Measurements from ENCODE around the gene SPATA13. TPM values are rescaled to one million over a fixed set of nuclear protein-coding genes. Genes with fewer than 3 reads are reported as not detected.
A peak's percentile ranks its signal among the peaks of the same experiment; 100 is the strongest.

The SPATA13 gene
- total RNA-seq, 1 donor from 2014 or later, result 11.4 TPM

DNA sequence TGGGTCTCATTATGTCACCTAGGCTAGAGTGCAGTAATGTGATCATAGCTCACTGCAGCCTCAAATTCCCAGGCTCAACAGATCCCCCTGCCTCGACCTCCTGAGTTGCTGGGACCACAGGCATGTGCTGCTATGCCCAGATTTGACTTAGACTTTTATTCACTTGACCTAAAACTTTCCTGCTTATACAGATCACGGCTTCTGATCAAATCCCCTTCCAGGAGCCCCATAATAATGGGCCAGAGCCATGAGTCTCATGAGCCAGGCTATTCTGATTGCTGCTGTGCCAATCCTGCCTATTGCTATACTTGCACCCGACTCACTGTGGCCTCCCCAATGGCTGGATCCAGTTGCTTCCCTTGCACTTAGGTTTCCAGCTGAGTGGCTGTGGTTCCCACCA is 190.9 kb downstream of the SPATA13 start:
- H3K4me3 Mint-ChIP-seq (ENCODE audit: unreplicated experiment), result no peak overlapping the region
- H3K4me1 Mint-ChIP-seq (ENCODE audit: unreplicated experiment), result no peaks in the 10 kb centered on the region
- H3K9me3 Mint-ChIP-seq (ENCODE audit: unreplicated experiment), result no peaks in the 10 kb centered on the region
- TF ChIP-seq, protein P1, sequence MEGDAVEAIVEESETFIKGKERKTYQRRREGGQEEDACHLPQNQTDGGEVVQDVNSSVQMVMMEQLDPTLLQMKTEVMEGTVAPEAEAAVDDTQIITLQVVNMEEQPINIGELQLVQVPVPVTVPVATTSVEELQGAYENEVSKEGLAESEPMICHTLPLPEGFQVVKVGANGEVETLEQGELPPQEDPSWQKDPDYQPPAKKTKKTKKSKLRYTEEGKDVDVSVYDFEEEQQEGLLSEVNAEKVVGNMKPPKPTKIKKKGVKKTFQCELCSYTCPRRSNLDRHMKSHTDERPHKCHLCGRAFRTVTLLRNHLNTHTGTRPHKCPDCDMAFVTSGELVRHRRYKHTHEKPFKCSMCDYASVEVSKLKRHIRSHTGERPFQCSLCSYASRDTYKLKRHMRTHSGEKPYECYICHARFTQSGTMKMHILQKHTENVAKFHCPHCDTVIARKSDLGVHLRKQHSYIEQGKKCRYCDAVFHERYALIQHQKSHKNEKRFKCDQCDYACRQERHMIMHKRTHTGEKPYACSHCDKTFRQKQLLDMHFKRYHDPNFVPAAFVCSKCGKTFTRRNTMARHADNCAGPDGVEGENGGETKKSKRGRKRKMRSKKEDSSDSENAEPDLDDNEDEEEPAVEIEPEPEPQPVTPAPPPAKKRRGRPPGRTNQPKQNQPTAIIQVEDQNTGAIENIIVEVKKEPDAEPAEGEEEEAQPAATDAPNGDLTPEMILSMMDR (IDR thresholded peaks at IDR 0.05; ENCODE audit: unreplicated experiment), result no peak
- no peak overlapping the region for H3K27ac Mint-ChIP-seq (ENCODE audit: unreplicated experiment)
- no peak for DNase-seq (ENCODE audit: low spot score)
- peaks cover 6% of the 10 kb centered on the region for H3K27me3 Mint-ChIP-seq (ENCODE audit: unreplicated experiment)
- no peaks in the 10 kb centered on the region for H3K36me3 Mint-ChIP-seq (ENCODE audit: low read depth, unreplicated experiment)

DNA sequence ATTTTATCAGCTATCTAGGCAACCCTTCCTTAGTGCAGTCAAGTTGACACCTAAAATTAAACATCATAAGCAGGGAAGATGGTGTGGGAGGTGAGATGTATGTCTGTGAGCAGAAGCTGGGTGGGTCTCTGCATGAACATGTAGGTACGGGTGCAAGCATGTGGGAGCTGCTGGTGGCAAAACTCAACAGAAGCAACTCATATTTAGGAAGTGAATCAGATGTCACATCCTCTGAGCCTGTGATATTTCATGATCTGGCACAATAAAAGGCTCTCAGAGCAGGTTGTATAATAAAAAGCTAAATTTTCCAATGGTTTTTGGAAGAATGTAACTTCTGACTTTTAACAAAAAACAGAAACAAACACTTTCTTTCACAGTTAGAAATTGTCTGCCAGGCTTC is 193.2 kb downstream of the SPATA13 start:
- Mint-ChIP-seq H3K9me3 (ENCODE audit: unreplicated experiment) (no peaks in the 10 kb centered on the region), H3K27ac (ENCODE audit: unreplicated experiment) (no peak overlapping the region), H3K4me3 (ENCODE audit: unreplicated experiment) (no peak overlapping the region), H3K36me3 (ENCODE audit: low read depth, unreplicated experiment) (no peaks in the 10 kb centered on the region), H3K27me3 (ENCODE audit: unreplicated experiment) (peaks cover 6% of the 10 kb centered on the region), H3K4me1 (ENCODE audit: unreplicated experiment) (no peaks in the 10 kb centered on the region)
- no peak for DNase-seq (ENCODE audit: low spot score)
- TF ChIP-seq, protein P1 (IDR thresholded peaks at IDR 0.05; ENCODE audit: unreplicated experiment), result no peak

DNA sequence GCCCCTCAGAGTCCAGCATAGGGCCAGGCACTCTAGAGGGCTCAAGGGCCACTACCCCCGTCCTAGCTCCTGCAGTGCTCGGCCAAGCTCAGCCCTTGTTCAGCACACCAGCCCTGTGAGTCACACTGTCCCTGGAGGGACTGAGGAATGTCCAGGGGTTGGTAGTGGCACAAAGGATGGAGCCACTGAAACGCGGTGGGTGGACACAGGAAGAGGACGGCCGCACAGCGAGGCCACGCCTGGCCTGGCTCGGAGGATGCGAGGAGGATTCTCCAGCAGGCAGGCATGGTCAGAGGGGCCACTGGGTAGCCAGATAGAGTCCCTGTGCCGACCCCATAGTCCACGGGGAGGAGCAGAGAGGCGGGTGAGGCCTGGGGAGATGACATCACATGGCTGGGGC is 194.6 kb downstream of the SPATA13 start:
- Mint-ChIP-seq H3K36me3 (ENCODE audit: low read depth, unreplicated experiment) (no peaks in the 10 kb centered on the region), H3K4me3 (ENCODE audit: unreplicated experiment) (no peak overlapping the region), H3K27ac (ENCODE audit: unreplicated experiment) (no peak overlapping the region), H3K9me3 (ENCODE audit: unreplicated experiment) (no peaks in the 10 kb centered on the region), H3K4me1 (ENCODE audit: unreplicated experiment) (no peaks in the 10 kb centered on the region), H3K27me3 (ENCODE audit: unreplicated experiment) (peaks cover 4% of the 10 kb centered on the region)
- DNase-seq (ENCODE audit: low spot score), result no peak
- TF ChIP-seq, protein P1 (IDR thresholded peaks at IDR 0.05; ENCODE audit: unreplicated experiment), result no peak

DNA sequence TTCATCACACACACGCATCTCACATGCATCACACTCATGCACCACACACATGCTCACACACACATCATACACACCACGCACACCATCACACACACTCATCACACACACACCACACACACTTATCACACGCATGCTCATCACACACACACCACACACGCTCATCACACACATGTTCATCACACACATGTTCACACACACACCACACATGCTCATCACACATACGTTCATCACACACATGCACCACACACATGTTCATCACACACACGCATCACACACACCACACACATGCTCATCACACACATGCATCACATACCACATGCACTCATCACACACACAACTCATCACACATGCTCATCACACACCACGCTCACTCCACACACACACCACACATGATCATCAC is 195.8 kb downstream of the SPATA13 start:
- Mint-ChIP-seq H3K4me3 (ENCODE audit: unreplicated experiment) (no peak overlapping the region), H3K4me1 (ENCODE audit: unreplicated experiment) (no peaks in the 10 kb centered on the region), H3K36me3 (ENCODE audit: low read depth, unreplicated experiment) (no peaks in the 10 kb centered on the region), H3K9me3 (ENCODE audit: unreplicated experiment) (no peaks in the 10 kb centered on the region), H3K27ac (ENCODE audit: unreplicated experiment) (no peak overlapping the region), H3K27me3 (ENCODE audit: unreplicated experiment) (peaks cover 4% of the 10 kb centered on the region)
- DNase-seq (ENCODE audit: low spot score), result no peak
- TF ChIP-seq, protein P1 (IDR thresholded peaks at IDR 0.05; ENCODE audit: unreplicated experiment), result no peak

Small RNAs within 50 kb of the gene (microRNA-seq; reads per million reads assigned to microRNA genes)
- 4.5 reads per million, percentile 47 among the genes with 10 or more reads in this experiment for gene MIR2276 (ENCODE audit: unreplicated experiment)

Other genes starting within 250 kb of the SPATA13 start
- gene C1QTNF9, start 148.9 kb downstream of the SPATA13 start, total RNA-seq (ENCODE audit: unreplicated experiment), result not detected